GM12891 (cell line): ENCODE results near the gene IFITM5.

ENCODE experiments used
- POLR2A ChIP-seq: IDR thresholded peaks from 2 replicates; pipeline ENCODE4 v1.6.1; 2011; ENCODE audit warnings: low read depth, low read length, control low read depth
- POLR2AphosphoS5 ChIP-seq: IDR thresholded peaks from 2 replicates; pipeline ENCODE4 v1.6.1; 2011; ENCODE audit warnings: low read depth, low read length, control low read depth
- SPI1 ChIP-seq: IDR thresholded peaks from 2 replicates; pipeline ENCODE4 v1.6.1; 2011; ENCODE audit warnings: low read depth, low read length, control low read depth
- TAF1 ChIP-seq: IDR thresholded peaks from 2 replicates; pipeline ENCODE4 v1.6.1; 2011; ENCODE audit warnings: low read depth, low read length, control low read depth

DNA sequence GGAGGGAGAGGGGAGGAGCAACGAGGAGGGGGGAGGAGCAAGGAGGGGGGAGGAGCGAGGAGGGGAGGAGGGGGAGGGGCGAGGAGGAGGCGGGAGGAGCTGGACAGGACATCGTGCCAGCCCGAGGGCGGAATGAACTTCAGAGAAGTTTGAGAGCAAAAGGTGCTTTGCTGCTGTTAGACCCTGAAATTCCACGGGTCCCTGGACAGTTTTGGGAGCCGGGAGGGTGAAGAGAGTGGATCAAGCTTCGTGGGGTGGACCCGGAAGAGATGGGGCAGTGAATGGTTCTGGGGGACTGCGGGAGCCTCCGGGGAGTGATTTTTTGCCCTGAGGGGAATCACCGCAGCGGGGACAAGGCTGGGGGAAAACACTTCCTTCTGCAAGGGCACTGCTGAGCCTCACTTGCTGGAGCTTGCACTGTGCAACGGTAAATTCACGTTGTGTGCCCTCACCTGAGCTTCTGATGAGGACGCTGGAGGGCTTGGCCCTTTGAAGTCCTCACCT is 31.8 kb downstream of the IFITM5 start:
- TF ChIP-seq POLR2A = peak; percentile 81
- TF ChIP-seq TAF1 = 0 out of 2 replicates have a peak, but pooled peaks have one; percentile 39
- TF ChIP-seq SPI1 = no peak
- TF ChIP-seq POLR2AphosphoS5 = peak; percentile 68; the same call in 1 of the 2 replicates
